ENCODE data around the gene CRADD.

GRCh38 chr12:93686572-93687356, 9.6 kb downstream of the CRADD start:
- no peak for TF ChIP-seq CTCF (IDR thresholded peaks at IDR 0.05 in 8 of 11, conservative IDR thresholded peaks at IDR 0.05 in 3 of 11)
- no peak for TF ChIP-seq POLR2AphosphoS5 (IDR thresholded peaks at IDR 0.05)
- TF ChIP-seq POLR2A (IDR thresholded peaks at IDR 0.05), result no peak
